HG03159 (cell line): ENCODE results near the gene EFNB2.

Experiments
- ATAC-seq: cut with Tn5 transposase; IDR thresholded peaks from one replicate; pipeline ENCODE4 v1.9.1; 2021; ENCODE audit warnings: mild to moderate bottlenecking, moderate library complexity; ENCODE audit not compliant: unreplicated experiment

Gene EFNB2

DNA sequence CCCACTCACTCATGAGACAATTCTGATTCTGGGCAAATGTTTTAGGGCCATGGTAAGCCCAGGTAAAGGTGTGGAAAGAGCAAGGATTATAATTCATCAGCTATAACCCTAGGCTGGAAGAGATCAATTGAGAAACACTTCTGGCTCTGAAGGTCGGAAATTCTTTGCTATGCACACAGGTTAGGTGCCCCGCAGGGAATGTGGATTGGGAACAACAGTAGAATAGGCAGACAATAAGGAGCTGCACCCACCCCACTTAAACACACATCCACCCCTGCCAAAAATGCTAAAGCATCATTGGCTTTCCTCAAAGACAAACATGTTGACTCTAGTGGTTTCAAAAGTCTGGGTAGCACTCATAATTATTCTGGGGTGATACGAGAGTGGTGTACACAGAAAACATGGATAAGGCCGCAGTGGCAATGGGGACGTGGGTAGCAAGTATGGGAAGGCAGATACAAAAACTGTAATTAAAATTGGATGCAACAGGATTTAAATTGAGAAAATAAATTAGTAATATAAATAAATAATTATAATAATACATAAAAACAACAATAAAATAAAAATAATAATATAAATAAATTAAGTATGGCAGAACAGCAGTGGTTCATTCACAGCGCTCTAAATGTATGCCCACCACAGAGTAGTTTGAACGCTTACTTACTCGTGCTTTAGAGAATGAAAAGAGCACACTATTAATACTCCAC lies 8.6 kb downstream of the EFNB2 start:
- ATAC-seq: no peak

DNA sequence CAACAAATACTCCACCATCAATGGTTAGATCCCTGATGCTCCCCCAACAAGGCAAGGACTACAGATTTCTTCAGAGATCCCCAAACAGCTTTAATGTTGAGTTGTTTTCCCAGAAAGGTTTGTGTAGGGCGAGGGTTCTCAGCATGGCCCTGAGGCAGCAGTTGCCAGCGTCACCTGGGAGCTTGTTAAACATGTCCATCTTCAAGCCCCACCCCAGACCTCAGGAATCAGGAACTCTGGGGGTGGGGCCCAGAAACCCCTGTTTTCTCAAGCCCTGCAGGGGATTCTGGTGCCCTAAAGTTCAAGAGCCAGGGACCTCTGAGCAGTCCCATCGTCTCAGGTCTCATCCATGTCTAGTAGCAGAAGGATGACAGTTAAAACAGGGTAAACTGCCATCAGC lies 9.6 kb downstream of the EFNB2 start:
- ATAC-seq: no peak

GRCh38 chr13:106524108-106524507 lies 11.4 kb downstream of the EFNB2 start:
- ATAC-seq: no peak

DNA sequence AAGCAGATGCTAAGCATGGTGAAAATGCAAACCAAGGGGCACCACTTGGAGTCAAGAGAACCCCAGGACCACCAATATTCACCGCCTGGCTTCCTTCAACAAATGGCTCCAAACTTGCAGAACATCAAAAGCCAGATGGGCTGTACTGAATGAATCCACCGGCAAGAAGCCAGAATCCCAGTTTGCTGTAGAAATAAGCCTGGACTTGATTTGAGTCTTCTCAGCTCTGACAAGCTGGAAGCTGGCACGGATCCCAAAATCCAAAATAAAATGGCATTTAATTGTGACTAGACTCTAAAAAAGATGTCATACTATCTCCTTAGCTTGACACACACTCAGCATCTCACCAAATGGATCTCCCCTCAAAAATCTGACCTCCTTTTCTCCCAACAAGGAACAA lies 11.9 kb downstream of the EFNB2 start:
- no peak for ATAC-seq

GRCh38 chr13:106522898-106523525 lies 12.4 kb downstream of the EFNB2 start:
- ATAC-seq: no peak

- no peak for ATAC-seq
Observed at GRCh38 chr13:106522112-106522705, 13.3 kb downstream of the EFNB2 start.

- no peak for ATAC-seq
Observed at GRCh38 chr13:106521095-106521799, 14.2 kb downstream of the EFNB2 start.

DNA sequence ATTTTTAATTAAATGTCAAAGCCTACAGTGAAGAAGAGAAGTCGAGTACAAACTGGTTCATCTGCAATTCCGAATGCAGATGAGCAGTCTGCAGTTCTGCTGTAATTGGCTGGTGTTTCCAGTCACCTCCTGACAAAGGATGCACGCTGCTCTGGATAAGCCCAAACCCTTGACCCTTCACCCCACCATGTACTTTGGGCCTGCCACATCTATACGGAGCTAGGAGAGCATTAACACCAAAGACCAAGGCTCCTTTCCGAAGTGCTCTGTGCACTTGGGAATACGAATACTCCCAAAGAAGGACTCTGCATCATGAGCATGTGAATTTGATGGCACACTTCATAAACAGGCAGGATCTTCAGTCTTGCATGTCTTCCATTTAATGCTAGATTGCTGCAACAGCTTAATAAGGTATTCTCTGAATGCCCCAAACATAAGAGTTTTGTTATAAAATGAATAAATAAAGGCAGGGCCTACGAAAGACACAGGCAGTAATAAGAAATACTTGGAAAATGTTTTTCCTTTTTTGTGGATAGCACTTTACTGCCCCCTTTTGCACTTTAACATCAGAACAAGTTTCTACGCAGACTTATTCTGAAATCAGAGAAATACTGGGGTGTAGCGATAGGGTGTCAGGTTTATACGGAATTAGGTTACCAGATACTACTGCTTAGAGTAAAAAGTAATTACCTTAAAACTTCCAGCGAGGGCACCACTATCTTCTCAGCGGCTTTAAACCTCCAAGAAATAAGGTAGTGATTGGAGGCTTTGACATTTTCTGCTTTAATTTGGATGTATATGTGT lies 15.0 kb downstream of the EFNB2 start:
- no peak for ATAC-seq

DNA sequence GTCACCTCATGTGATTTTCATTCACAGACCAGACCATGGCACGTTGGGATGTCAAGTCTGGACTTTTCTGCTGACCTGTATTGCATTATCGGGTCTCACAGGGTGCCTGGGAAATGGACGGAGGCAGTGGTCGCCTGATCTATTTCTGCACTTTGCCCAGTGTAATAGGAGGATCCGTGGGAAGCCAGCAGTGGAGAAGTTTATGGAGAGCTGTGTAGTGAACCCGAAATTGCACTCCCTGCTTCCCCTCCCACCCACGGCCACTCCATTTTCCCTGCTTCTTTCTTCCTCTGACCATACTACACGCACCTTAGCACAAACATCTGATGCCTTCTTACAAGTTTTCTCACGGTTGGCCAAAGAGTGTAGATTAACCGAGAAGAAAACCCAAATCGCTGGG lies 16.9 kb downstream of the EFNB2 start:
- no peak for ATAC-seq

GRCh38 chr13:106517109-106517847 lies 18.2 kb downstream of the EFNB2 start:
- ATAC-seq: no peak

DNA sequence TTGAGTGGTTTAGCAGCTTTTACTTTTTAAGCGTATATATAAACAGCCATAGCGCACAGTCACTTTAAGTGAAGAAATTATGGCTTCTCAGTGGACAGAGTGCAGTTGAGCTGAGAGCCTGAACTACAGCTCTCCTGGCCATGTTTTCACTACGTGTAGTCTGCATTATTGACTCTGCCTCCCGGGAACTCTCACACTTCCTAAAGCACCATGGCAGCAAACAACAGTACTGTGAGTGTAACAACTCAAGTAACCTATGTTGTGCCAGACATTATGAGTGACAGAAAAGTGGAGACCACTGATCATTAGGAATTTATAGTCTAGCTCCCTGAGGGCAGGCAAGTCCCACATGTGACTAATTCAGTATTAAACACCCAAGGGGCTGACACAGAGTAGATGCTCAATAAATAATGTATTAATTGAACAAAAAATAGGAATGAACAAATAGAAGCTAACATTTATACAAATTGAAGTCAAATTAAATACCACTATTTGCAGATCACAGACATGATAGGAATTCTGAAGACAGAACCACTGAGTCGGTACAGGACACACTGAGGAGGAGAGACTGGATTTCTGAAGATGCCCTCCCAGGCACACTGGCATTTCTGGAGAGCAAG lies 19.7 kb downstream of the EFNB2 start:
- ATAC-seq: no peak

DNA sequence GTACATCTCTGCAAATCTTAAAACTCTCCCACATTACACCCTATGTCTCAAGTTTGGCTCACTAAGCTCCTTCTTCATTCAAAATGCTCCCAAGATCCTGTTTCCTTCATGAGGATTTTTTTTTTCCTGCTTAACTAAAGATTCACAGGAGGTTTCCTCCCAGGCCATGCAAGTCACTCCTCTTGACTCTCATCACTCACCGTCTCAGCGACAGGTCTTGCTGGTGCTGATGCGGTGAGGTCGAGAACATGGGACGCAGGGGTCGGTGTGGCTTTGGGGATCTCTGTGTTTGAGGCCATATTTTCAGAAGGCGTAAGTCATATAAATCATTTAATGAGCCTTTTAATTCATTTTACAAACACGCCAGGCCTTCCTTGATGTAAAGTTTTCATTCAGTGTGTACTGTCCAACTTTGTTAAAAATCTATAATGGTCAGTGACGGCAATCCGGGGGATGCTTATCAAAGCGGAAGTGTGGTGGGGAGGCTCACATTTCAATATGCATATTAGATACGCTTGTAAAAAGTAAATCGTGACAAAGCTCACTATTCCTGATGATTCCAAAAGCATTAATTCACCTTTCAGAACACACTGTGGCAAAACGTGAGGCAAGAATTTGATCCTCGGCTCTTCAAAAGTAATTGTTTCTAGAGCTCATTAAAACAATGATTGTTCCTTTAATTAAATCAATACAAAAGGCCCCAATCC lies 20.4 kb downstream of the EFNB2 start:
- no peak for ATAC-seq

DNA sequence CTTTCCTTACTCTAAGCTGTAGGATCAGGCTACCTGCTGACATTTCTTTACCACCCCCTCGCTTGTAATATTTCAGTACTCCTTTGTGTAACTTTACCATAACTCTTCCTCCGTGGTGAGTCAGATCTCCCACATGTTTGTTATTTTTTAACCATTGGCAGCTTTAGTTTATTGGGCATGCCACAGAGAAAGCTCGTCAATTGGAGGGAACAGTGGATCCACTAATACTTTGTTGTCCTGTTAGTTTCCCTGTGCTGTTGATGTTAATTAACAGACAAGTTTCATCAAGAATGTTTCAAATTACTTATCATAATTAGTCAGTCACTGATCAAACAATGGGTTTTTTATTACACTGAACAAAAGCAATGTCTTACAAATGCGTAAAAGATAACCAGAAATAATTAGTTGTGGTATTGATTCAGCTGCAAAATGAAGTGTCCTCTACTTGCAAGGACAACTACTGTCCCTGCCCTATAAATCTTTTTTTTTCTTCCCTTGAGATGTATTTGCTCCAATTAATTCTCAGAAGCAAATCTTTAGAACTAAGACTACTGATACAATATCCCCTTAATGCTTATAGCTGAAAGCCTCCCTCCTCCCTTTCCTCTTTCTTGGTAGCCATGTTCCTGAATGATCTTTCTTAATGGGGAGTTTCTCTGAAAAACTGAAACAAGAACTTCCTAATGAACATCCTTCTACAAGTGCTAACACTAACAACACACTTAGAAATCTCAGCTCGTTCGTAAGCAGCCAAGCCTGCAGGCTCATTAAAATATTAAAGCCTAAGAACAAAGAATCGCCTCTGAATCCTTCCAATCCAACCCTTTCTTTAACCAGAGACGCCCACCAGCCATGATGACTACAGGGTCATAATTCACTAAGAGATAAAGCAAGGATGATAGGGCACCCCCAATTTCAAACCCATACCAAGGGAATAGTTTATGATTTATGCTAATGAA lies 22.2 kb downstream of the EFNB2 start:
- no peak for ATAC-seq

DNA sequence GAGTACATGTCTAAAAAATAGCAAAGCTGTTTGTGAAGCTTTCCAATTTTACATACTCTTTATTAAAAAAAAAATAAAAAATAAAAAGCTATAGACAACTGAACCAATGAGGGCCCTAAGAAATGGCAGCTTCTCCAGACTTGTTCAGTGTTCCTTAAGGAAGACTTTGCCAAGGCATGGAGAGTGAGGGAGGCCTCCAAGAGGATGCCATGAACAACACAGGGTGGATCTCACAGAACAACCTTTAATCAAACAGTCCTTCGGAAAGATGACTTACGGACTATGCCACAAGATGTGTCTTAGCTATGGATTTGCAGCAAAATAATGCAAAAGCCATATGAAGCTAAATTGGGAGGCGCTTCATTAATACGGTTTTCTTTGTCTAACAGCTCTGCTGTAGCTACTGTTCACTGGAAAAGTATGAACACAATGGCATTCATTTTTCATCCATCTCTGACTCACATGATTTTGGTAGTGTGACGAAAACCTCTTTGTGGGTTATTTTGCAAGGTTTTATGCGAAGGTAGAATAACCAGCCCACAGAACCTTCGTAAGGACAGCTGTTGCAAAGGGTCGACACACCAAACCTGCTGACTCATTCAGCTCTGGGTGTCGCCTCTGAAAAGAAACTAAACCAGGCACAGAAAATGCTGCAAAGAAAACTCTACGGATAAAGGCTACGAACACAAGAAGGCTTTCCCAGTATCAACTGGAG lies 27.7 kb downstream of the EFNB2 start:
- peak; percentile 92 for ATAC-seq

GRCh38 chr13:106506286-106506685 lies 29.2 kb downstream of the EFNB2 start:
- no peak for ATAC-seq

- ATAC-seq: no peak
Observed at GRCh38 chr13:106505732-106506131, 29.7 kb downstream of the EFNB2 start.

DNA sequence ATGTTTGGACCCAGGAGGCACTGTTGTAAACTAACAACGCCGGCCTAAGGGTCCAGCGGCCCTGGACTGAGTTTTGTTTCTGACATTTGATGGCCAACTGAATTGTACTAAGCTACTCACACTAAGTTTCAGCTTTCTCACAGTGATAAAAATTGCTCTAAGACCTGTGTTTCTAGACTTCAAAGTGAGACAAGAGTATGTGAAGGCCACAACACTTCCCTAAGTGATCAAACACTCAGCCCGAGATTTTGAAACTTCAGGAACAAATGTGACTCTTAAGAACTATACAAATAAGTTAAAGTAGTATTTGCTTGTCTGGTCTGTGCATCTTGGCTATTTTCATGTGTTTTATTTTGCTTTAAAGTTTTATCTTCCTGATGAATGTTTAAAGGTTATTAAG lies 30.2 kb downstream of the EFNB2 start:
- ATAC-seq: no peak
